ENCODE results near the gene SH3YL1. TPM values are rescaled to one million over a fixed set of nuclear protein-coding genes. Genes with fewer than 3 reads are reported as not detected.
A peak's percentile ranks its signal among the peaks of the same experiment; 100 is the strongest.

SH3YL1 gene
- total RNA-seq, 1 donor from 2014 or later = 65.0 TPM

GRCh38 chr2:281381-281780 lies 17.5 kb upstream of the SH3YL1 start:
- DNase-seq = no peak

GRCh38 chr2:280650-281110 lies 16.8 kb upstream of the SH3YL1 start:
- no peak for DNase-seq

GRCh38 chr2:279956-280649 lies 16.3 kb upstream of the SH3YL1 start:
- no peak for DNase-seq

GRCh38 chr2:279366-279765 lies 15.5 kb upstream of the SH3YL1 start:
- no peak for DNase-seq

- DNase-seq = no peak
Measured at GRCh38 chr2:278927-279320, 15.1 kb upstream of the SH3YL1 start.

GRCh38 chr2:278312-278926 lies 14.6 kb upstream of the SH3YL1 start:
- no peak for DNase-seq

- no peak for DNase-seq
Measured at GRCh38 chr2:275466-275865, 11.6 kb upstream of the SH3YL1 start.

GRCh38 chr2:274503-274902 lies 10.7 kb upstream of the SH3YL1 start:
- no peak for DNase-seq

GRCh38 chr2:273333-273732 lies 9.5 kb upstream of the SH3YL1 start:
- no peak for DNase-seq

- DNase-seq = no peak
Measured at GRCh38 chr2:271917-272316, 8.1 kb upstream of the SH3YL1 start.

GRCh38 chr2:270861-271260 lies 7.0 kb upstream of the SH3YL1 start:
- no peak for DNase-seq

GRCh38 chr2:269356-270030 lies 5.7 kb upstream of the SH3YL1 start:
- no peak for DNase-seq

- DNase-seq = no peak
Measured at GRCh38 chr2:268323-268722, 4.5 kb upstream of the SH3YL1 start.

- DNase-seq = peak; percentile 90
Measured at GRCh38 chr2:264493-265468, 949 bp upstream of the SH3YL1 start, which contains the start of gene ACP1. Gene ACP1 (plus strand): TSS chr2:264947. CDS start chr2:264965, 18 bp downstream.

GRCh38 chr2:263022-263738 lies 652 bp downstream of the SH3YL1 start:
- DNase-seq = no peak

- no peak for DNase-seq
Measured at GRCh38 chr2:262117-262516, 1.7 kb downstream of the SH3YL1 start.

GRCh38 chr2:260507-261161 lies 3.2 kb downstream of the SH3YL1 start:
- no peak for DNase-seq

GRCh38 chr2:259789-260331 lies 4.0 kb downstream of the SH3YL1 start:
- DNase-seq = no peak

GRCh38 chr2:258933-259332 lies 4.9 kb downstream of the SH3YL1 start:
- DNase-seq = no peak

- DNase-seq = no peak
Measured at GRCh38 chr2:257842-258241, 6.0 kb downstream of the SH3YL1 start.

GRCh38 chr2:257429-257828 lies 6.4 kb downstream of the SH3YL1 start:
- no peak for DNase-seq

Data from skin of body (tissue), 2 donors.